ENCODE measurements around the gene LIPA.

GRCh38 chr10:89197473-89197872 lies 54.1 kb downstream of the LIPA start:
- no peak for TF ChIP-seq POLR2A (IDR thresholded peaks at IDR 0.05; ENCODE audit: low read depth, low read length)
- no peak for TF ChIP-seq MAFK (IDR thresholded peaks at IDR 0.05; ENCODE audit: low read depth, low read length)

Data from IMR-90 (cell line).